HFF-Myc (cell line): ENCODE data around the gene PADI1.

Experiments used
- DNase-seq: peaks from one replicate; pipeline ENCODE4 v3.0.0-alpha.2; 2011; ENCODE audit warnings: low read depth; ENCODE audit errors: extremely low read depth
- H3K4me3 ChIP-seq: replicated peaks from 2 replicates; pipeline ENCODE4 v1.5.1; 2011; ENCODE audit warnings: low read depth, mild to moderate bottlenecking, control low read depth, low read length
- TF ChIP-seq, protein P1 (sequence below): IDR thresholded peaks from 2 replicates; pipeline ENCODE4 v1.5.1; 2012; ENCODE audit warnings: mild to moderate bottlenecking, low read depth, low read length, control low read depth; ENCODE audit errors: missing control alignments

Gene PADI1

GRCh38 chr1:17258758-17259130 is 53.8 kb downstream of the PADI1 start:
- H3K4me3 ChIP-seq = no peak overlapping the region
- no peak for DNase-seq
- TF ChIP-seq, protein P1, sequence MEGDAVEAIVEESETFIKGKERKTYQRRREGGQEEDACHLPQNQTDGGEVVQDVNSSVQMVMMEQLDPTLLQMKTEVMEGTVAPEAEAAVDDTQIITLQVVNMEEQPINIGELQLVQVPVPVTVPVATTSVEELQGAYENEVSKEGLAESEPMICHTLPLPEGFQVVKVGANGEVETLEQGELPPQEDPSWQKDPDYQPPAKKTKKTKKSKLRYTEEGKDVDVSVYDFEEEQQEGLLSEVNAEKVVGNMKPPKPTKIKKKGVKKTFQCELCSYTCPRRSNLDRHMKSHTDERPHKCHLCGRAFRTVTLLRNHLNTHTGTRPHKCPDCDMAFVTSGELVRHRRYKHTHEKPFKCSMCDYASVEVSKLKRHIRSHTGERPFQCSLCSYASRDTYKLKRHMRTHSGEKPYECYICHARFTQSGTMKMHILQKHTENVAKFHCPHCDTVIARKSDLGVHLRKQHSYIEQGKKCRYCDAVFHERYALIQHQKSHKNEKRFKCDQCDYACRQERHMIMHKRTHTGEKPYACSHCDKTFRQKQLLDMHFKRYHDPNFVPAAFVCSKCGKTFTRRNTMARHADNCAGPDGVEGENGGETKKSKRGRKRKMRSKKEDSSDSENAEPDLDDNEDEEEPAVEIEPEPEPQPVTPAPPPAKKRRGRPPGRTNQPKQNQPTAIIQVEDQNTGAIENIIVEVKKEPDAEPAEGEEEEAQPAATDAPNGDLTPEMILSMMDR = no peak

DNA sequence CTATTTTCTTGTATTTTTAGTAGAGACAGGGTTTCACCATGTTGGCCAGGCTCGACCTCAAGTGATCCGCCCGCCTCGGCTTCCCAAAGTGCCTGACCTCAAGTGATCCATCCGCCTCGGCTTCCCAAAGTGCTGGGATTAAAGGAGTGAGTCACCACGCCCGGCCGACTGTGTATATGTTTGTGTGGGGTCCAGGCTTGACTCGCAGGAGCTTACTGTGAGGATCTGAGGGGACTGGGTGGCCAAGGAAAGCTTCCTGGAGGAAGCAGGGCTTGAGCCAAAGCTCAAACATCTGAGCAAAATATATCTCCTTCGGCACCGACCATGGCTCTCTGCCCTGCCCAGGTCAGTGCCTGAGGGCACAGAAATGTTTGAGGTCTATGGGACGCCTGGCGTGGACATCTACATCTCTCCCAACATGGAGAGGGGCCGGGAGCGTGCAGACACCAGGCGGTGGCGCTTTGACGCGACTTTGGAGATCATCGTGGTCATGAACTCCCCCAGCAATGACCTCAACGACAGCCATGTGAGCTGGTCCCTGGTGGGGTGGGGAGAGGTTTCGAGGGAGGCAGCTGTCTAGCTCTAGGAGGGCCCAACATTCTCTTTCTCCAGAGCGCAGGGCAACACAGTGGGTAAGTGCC is 54.4 kb downstream of the PADI1 start:
- TF ChIP-seq, protein P1 = no peak
- H3K4me3 ChIP-seq = no peak overlapping the region
- peak; percentile 17 for DNase-seq

GRCh38 chr1:17260264-17260663 is 55.3 kb downstream of the PADI1 start:
- TF ChIP-seq, protein P1 = no peak
- no peak for DNase-seq
- no peak overlapping the region for H3K4me3 ChIP-seq

GRCh38 chr1:17260738-17261137 is 55.8 kb downstream of the PADI1 start:
- TF ChIP-seq, protein P1 = no peak
- no peak overlapping the region for H3K4me3 ChIP-seq
- DNase-seq = no peak

DNA sequence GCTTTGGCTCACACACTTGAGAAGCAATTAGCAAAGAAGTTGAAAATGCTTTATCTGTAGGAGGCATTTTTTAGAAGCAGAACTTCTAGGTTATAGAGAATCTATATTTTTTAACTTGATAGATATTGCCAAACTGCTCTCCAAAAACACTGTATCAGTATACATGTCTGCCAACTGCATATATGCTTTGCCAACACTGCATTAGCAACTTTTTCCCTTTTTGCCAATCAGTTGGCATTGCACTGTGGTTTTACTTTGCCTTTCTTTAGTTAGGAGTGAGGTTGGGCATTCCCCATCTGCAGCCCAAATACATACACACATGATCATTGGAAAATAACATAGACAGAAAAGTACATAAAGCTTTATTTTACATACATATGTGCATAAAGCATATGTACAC is 59.0 kb downstream of the PADI1 start:
- TF ChIP-seq, protein P1 = no peak
- no peak overlapping the region for H3K4me3 ChIP-seq
- DNase-seq = no peak

GRCh38 chr1:17264470-17264869 is 59.5 kb downstream of the PADI1 start:
- TF ChIP-seq, protein P1 = no peak
- DNase-seq = no peak

GRCh38 chr1:17265162-17265561 is 60.2 kb downstream of the PADI1 start:
- H3K4me3 ChIP-seq = no peak overlapping the region
- TF ChIP-seq, protein P1 = no peak
- no peak for DNase-seq

More at GRCh38 chr1:17264470-17264869, 59.5 kb downstream of the PADI1 start:
- H3K4me3 ChIP-seq = no peak overlapping the region
